NB4 (cell line): ENCODE results near the gene CALCR.
"Not testable (repeated sequence)": the region's sequence is repeated elsewhere in the genome, so short reads cannot be mapped to it uniquely, and the experiment has no call there.

ENCODE experiments used
- CTCF ChIP-seq: IDR thresholded peaks from one replicate; pipeline ENCODE4 v1.5.1; 2012; ENCODE audit warnings: low read depth, low read length
- MAX ChIP-seq: IDR thresholded peaks from 2 replicates; pipeline ENCODE4 v1.6.1; 2011; ENCODE audit warnings: low read depth, low read length
- MYC ChIP-seq: IDR thresholded peaks from 2 replicates; pipeline ENCODE4 v1.6.1; 2011; ENCODE audit warnings: low read depth, low read length
- POLR2A ChIP-seq: IDR thresholded peaks from 2 replicates; pipeline ENCODE4 v1.6.1; 2011; ENCODE audit warnings: mild to moderate bottlenecking; ENCODE audit not compliant: insufficient read length; ENCODE audit errors: extremely low read depth

GRCh38 chr7:93491860-93492259 lies 82.7 kb downstream of the CALCR start:
- not testable (repeated sequence) for TF ChIP-seq CTCF, POLR2A, MAX, MYC
